HT1080 (cell line): ENCODE data around the gene FAM151B. TPM values are rescaled to one million over a fixed set of nuclear protein-coding genes. Genes with fewer than 3 reads are reported as not detected.
A peak's percentile ranks its signal among the peaks of the same experiment; 100 is the strongest.
"Not testable (repeated sequence)": the region's sequence is repeated elsewhere in the genome, so short reads cannot be mapped to it uniquely, and the experiment has no call there.

Experiments
- DNase-seq: peaks from one replicate; pipeline ENCODE4 v3.0.0-alpha.2; 2015; ENCODE audit warnings: low read depth
- polyA plus RNA-seq, 2 experiments: library from polyadenylated mRNA; depleted of rRNA; stranded (reverse); fragments of >200 nt; gene quantifications; 2 replicates each; pipeline ENCODE4 v1.2.3, GENCODE V29; 2015
- total RNA-seq: library from RNA; depleted of rRNA; stranded (reverse); fragments of >200 nt; shearing (Covaris generic); gene quantifications from 2 replicates; pipeline ENCODE4 v1.2.3, GENCODE V29; 2014; rRNA removed

The FAM151B gene
- total RNA-seq = 0.27 and 0.97 TPM in 2 replicates
- 0.44 and 0.78 TPM in 2 replicates for polyA plus RNA-seq (2015; cell fraction: cytosol; rRNA removed)
- polyA plus RNA-seq (2015; cell fraction: nucleus; rRNA removed) = 0.23 and 0.29 TPM in 2 replicates

- DNase-seq = peak; percentile 96
Measured at GRCh38 chr5:80487829-80488721, at the start of gene FAM151B. Gene FAM151B (plus strand): TSS chr5:80488100. CDS start chr5:80488124, 24 bp downstream.

GRCh38 chr5:80438739-80439138 is 49.2 kb upstream of the FAM151B start:
- DNase-seq = no peak

GRCh38 chr5:80439213-80439612 is 48.7 kb upstream of the FAM151B start:
- no peak for DNase-seq

DNA sequence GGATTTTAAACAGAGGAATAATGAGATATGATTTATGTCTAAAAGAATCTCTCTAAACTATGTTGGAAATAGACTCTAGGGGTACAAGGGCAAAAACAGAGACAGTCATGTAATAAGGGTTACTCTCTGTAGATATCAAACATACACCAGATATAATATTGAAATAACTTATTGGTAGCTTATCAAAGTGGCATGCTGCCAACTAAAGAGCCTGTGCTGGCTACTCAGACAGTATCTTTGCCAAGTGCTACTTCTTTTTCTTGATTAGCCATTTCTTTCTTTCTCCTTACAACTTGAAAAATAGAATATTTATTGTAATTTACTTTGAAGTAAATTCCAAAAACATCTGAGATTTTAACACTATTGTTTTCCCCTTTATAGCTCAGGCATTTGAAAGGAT is 45.2 kb upstream of the FAM151B start:
- DNase-seq = no peak

DNA sequence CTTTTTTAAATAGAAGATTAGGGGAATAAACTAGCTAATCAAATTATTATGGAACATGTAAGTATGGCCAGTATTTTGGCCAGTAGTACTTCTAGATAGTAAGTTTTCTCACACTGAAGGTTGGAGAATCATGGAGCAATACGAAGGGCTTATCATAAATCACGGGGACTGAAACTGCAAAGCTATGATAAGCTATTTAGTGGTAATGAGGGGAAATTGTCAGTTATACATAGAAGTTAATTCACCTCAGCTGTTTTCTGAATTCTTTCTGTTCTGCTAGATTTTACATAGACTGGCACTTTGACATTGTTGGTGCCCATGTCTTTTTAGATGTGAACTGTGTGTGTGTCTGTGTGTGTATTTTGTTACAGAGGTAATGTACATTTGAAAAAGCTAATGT is 34.5 kb upstream of the FAM151B start:
- no peak for DNase-seq

DNA sequence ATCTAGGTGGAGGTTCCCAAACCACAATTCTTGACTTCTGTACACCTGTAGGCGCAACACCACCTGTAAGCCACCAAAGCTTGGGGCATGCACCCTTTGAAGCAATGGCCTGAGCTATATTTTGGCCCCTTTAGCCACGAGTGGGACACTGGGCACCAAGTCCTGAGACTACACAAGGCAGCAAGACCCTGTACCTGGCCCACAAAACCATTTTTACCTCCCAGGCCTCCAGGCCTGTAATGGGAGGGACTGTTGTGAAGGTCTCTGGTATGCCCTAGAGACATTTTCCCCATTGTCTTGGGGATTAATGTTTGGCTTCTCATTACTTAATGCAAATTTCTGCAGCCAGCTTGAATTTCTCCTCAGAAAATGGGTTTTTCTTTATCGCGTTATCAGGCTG is 24.6 kb upstream of the FAM151B start:
- DNase-seq = no peak

DNA sequence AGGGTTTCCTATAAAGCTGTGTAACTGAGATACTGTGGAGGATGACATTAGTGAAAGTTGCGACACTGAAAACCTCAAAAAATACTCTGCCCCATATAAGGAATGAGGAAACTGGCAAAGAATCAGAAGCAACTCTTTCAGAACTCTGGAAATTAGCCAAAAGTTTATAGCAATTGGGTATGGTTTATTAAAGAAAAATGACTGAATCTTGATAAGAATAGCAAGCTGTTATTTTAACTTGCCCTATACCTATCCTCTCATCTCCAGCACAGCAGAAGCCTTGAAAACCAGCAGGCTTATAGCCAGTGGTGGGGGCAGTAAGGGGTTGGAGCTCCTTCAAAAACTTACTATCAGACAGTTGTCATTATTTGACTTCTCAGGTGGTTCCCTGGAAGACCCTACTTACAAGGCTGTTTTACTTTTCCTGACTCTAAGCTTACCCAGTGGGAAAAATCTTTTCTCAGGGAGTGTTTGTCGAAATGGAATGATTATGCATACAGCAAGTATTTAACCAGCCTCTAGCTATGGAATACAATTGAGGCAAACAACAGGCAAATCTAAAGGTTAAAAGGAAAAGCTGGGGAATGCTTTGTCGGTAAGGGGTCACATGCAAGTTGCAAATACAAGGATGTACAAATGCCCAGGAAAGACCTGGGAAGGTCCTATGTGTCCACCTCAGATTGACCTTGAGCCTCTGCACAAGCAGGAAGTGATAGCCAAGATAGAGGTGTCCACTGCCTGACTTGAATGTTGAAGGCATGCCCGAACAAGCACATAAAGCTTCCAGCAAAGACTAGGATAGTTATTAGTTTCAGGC is 21.0 kb upstream of the FAM151B start:
- DNase-seq = no peak

- no peak for DNase-seq
Measured at GRCh38 chr5:80468131-80468530, 19.8 kb upstream of the FAM151B start.

GRCh38 chr5:80470631-80471030 is 17.3 kb upstream of the FAM151B start:
- DNase-seq = not testable (repeated sequence)

GRCh38 chr5:80474929-80475328 is 13.0 kb upstream of the FAM151B start:
- DNase-seq = no peak

GRCh38 chr5:80479713-80480112 is 8.2 kb upstream of the FAM151B start:
- no peak for DNase-seq

- no peak for DNase-seq
Measured at GRCh38 chr5:80480354-80480753, 7.5 kb upstream of the FAM151B start.

DNA sequence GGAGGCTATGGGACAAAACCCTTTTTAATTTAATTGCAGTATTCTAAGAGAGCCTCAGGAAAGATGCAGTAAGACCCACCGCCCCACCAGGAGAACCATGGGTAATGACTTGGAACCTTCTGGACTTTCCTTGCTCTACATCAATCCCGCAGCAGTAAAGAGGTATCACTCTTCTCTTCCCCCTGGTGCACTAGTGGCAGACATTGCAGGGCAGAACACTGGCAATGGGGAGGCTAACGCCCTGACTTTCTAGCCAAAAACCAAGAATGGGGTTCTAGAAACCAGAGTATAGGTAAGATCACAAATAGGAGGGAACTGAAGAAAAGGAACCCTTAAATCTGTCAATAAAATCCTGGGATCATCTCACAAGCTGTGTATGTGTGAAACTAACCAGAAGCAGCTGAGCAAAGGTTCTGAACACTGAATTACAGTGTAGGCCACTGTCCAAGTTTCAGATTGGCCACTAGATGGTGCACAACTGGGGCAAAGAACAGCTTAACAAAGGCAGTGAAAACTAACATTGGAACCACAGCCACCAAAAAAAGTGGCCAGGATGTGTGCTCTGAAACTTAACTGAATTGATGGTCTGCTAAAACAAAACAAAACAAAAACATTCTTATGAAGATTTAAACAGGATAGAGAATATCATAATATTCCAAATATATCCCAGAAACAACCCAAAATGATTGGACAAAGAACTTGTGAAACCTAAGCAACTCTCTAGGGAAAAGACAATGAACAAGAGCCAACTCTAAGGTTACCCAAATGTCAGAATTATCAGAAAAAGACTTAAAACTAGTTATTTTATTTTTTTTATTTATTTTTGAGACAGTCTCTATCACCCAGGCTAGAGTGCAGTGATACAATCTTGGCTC is 6.6 kb upstream of the FAM151B start:
- peak; percentile 52 for DNase-seq

DNA sequence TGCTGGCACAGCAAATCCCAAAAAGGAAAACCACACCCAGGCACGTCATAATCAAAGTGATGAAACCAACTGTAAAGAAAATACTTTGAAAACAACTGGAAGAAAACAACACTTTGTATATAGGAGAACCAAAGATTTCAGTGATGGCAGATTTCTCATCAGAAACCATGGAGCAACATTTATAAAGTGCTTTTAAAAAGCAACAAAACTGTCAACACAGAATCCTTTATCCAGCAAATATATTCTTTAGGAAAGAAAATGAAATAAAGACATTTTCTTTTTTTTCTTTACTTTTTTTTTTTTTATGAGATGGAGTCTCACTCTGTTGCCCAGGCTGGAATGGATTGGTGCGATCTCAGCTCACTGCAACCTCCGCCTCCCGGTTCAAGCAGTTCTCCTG is 5.3 kb upstream of the FAM151B start:
- DNase-seq = no peak

- DNase-seq = no peak
Measured at GRCh38 chr5:80483636-80484232, 4.2 kb upstream of the FAM151B start.

DNA sequence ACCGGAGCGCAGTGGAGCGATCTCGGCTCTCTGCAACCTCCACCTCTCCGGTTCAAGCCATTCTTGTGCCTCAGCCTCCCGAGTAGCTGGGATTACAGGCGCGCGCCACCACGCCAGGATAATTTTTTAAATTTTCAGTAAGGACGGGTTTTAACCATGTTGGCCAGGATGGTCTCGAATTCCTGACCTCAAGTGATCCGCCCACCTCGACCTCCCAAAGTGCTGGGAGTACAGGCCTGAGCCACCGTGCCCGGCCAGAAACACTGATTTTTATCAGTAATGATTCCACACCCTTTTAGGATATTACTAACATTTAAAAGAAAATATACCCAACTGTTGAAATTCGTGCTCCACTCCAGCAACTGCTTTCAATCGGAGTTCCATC is 464 bp upstream of the FAM151B start:
- no peak for DNase-seq

- no peak for DNase-seq
Measured at GRCh38 chr5:80491296-80491695, 3.4 kb downstream of the FAM151B start.

DNA sequence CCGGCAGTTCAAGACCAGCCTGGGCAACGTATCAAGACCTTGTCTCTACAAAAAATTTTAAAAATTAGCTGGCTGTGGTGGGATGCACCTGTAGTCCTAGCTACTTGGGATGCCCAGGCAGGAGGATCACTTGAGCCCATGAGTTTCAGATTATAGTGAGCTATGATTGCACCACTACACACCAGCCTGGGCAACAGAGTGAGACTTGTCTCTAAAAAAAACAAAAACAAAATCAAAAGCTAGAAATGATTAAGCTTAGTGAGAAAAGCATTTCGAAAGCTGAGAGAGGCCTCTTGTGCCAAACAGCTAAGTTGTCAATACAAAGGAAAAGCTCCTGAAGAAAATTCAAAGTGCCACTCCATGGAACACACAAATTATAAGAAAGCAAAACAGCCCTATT is 4.8 kb downstream of the FAM151B start:
- DNase-seq = no peak

DNA sequence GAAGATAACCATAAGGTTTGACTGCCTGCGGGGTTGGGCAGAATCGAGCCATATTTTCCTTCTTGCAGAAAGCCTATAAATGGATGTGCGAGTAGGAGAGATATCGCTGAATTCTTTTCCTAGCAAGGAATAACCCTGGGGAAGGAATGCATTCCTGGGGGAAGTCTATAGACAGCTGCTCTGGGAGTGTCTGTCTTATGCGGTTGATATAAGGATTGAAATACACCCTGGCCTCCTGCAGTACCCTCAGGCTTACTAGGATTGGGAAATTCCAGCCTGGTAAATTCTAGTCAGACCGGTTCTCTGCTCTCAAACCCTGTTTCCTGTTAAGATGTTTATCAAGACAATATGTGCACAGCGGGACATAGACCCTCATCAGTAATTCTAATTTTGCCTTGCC is 5.5 kb downstream of the FAM151B start:
- DNase-seq = not testable (repeated sequence)

DNA sequence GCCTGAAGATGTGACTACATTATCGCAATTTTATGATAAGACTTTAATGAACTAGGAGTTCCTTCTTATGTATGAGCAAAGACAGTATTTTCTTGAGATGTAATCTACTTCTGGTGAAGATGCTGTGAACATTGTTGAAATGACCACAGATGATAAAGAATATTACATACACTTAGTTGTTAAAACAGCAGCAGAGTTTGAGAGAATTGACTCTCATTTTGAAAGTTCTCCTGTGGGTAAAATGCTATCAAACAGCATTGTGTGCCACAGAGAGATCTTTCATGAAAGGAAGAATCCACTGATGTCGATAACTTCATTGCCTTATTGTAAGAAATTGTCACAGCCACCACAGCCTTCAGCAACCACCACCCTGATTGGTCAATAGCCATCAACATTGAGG is 8.0 kb downstream of the FAM151B start:
- no peak for DNase-seq

DNA sequence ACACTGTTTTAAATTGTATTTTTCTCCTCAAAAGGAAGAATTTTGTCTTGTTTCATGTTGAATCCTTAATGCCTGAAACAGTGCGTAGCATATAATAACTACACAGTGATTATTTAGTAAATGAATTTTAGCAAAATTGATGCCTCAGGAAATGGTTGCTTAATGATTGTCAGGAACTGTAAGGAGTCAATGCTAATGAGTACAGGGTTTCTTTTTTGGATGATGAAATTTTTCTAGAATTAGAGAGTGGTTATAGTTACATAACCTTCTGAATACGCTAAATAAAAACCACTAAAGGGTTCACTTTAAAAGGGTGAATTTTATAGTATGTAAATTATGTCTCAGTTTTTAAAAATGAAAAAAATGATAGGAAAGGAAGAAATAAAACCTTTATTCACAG is 14.9 kb downstream of the FAM151B start:
- DNase-seq = no peak
